ENCODE measurements around the gene ARHGEF12.

Gene ARHGEF12

DNA sequence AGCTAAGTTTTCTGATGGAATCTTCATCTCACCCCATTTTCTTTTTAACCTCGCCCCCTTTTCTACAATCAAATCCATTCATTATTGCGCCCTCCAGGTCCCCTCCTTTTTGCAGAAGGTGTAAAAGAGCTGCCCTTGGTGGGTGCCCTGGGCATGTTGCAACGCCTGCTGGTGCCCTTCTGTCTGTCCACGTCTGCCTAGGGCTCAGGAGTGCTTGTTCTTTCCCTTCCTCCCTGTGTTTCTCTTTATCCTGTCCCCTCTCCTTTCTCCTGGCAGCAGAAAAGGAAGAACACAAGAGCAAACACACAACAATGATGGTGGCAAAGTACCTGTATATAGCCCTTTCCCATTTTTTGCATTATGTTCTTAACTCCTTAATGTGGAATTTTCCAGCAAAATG, 17.3 kb upstream of the ARHGEF12 start:
- no peak for DNase-seq

- peak; percentile 95 for DNase-seq
Measured at GRCh38 chr11:120324932-120325810, 11.0 kb upstream of the ARHGEF12 start, which contains the start of gene TLCD5. Gene TLCD5, plus strand, starts transcription at chr11:120325299. Its CDS starts 2,143 bp downstream, at chr11:120327442.

DNA sequence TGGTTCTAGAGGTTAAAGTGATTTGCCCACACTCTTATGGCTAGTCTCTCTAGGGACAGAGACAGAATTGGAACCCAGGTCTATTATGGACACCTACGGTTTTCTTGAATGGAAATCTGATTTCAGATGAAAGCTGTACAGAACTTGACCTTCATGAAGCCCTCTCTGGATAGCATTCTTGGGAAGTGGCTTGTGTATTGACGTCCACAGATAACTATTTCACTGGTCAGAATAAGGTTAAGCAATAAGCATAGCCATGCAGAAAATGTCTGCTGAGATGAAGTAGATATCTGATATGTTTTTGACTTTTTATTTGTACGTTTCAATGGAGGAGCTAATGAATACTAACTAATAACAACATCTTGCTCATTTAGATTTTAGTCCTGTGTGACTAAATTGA, 10.0 kb upstream of the ARHGEF12 start:
- no peak for DNase-seq

- DNase-seq = no peak
Measured at GRCh38 chr11:120326845-120327281, 9.3 kb upstream of the ARHGEF12 start.

DNA sequence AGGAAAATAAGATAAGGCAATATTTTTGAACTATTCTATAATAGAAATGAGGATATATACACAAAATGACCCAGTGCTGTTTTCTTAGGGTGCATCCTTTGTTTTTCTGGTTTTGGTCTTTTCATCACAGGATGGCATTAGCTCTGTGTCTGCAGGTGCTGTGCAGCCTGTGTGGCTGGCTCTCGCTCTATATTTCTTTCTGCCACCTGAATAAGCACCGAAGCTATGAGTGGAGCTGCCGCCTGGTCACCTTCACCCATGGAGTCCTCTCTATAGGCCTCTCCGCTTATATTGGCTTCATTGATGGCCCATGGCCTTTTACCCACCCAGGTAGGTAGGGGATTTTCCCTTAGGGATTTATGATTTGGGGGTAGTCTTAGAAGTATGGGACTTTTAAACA, 8.9 kb upstream of the ARHGEF12 start:
- no peak for DNase-seq

DNA sequence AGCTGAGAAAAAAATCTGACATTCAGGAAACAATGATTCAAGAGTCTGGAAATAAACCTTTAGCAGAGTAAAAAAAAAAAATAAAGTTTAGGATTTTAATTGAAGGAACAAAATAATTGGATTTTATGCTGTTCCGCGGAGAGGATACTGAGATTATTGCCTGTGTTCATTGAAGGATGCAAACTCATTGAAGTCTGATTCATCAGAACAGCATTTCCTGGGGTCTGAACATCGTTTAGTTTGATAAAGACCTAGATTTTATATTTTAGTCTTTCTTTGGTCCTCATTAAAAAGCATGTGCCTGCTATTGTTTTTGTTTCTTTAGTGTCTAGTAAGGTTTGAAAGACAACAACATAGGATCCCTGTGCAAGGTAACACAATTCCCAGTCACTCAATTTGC, 6.7 kb upstream of the ARHGEF12 start:
- no peak for DNase-seq

DNA sequence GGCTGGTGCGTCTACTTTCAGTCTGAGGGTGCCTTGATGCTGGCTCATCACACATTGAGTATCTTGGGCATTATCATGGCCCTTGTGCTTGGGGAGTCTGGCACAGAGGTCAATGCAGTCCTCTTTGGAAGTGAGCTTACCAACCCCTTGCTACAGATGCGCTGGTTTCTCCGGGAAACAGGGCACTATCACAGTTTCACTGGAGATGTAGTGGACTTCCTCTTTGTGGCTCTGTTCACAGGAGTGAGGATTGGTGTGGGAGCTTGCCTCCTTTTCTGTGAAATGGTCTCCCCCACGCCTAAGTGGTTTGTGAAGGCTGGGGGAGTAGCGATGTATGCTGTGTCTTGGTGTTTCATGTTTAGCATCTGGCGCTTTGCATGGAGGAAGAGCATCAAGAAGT, 6.2 kb upstream of the ARHGEF12 start:
- no peak for DNase-seq

DNA sequence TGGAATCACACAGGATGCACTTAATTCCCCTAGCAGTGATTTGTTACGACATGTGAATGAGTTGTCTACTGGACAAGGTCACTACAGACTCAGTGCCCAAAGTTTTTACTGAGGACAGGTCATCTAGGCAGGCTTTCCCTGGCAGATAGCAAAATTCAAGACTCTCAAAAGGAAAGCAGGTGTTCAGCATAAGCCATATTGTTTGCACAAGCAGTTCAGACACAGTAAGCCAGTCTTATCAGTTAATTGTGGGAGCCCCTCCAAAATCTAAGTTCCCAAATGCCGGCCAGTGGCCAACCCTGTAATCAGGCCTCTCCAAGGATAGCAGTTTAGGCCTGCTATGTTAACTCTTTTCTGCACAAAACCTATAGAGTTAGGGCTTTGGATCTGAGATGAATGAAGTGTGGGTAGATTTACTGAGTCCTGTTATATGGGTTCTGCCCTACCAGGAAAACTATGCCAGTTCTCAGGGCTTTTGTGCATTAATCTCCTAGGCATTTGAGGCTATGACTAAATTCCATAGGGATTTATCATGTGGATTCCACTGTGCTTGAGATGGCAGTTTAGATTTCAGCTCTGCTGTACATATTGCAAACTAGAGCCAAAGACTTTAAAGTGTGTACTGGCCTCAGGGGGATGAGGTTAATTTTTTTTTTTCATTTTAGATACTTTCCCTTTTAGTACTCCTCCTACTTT, 4.8 kb upstream of the ARHGEF12 start:
- DNase-seq = peak; percentile 16

DNA sequence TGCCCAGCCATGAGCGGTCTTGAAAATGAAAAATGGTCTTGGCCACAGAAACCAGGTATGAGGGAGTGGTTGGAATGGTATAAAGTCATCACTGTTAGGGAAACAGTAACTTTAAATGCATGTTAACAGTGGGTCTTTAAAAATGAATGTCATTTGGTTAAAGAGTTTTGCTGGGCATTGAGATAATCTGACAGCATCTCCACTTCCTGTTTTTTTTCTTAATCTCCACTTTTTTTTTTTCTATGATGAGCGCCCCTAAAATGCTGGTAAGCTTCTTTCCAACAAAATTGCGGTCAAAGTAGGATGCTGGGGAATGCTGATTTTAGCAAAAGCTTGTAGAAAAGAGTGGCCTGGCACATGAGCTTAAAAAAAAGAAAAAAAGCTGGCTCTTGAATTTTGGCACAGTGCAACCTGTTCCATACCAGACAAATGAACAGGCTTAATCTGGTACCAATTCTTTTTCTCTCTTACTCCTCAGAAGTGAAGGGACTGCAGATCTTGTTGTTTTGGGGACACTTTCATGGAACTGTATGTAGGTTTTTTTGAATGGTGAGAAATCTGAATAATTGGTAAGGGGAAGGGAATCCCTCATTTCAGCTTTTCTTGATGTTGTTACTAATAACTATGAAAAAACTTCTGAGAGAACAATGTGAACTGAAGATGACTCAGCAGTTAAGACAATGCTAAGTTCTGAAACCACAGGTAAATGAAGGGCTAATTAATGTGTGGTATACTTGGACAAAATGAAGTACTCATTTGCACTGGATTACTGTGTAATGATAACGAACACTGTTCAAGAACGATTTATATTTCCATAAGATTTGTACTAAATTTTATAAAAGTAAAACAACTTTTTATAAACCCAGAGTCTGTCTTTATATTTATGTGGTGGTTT, 3.1 kb upstream of the ARHGEF12 start:
- DNase-seq = no peak

DNA sequence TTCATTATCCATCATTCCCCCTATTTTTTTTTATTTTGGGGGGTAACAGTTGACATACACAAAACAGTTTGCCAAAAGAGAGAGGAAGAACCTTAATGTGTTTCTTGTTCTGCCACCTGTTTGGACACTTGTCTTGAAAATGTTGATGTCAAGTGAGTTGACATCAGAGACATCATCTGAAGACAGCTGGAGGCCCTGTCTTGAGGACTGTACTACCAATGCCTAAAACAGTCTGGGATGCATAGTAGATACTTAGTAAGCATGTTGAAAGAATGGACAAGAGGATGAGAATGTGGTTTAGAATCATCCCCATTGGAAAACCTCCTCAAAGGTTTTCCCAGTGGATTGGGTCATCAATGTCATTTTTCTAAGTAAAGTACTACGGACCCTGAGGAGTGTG, 2.4 kb upstream of the ARHGEF12 start:
- no peak for DNase-seq

- DNase-seq = no peak
Measured at GRCh38 chr11:120334332-120334731, 1.9 kb upstream of the ARHGEF12 start.

GRCh38 chr11:120334894-120335462, 1.2 kb upstream of the ARHGEF12 start:
- DNase-seq = peak; percentile 81

GRCh38 chr11:120335556-120335907, 681 bp upstream of the ARHGEF12 start:
- peak; percentile 74 for DNase-seq

GRCh38 chr11:120336641-120337354, 585 bp downstream of the ARHGEF12 start:
- DNase-seq = peak; percentile 49

DNA sequence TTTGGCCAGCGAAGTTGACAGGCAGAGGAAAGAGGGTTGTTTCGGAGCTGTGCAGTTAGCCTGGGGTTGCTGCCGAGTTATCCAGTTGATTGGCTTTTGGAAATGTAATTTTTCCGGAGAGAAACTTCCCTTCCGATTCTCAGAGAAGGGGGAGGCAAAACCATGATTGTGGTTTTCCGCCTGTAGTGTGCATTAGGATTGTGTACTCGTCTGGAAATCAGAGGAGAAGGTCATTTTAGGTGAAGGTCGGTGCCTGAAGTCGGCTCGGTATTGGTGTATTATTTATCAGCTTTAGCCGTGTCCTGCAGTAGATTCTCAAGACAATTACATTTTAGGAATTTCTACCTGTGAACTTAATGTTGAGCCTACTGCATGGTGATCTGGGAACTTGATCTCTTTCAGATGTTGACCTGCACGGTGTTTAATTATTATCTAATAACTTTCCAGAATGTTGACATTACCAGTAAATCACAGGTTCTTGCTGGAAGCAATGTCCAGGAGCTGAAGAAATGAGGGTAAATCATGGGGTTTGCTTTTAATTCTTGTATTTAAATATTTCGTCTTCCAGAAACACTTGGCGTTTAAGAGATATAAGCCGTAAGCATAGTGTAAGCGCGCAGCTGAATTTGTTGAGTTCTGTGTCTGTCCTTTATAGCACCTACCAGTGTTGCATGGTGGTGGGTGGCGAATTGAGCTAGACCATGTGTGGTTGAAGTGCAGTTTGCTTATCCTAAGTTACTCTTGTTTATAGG, 1.3 kb downstream of the ARHGEF12 start:
- peak; percentile 13 for DNase-seq

DNA sequence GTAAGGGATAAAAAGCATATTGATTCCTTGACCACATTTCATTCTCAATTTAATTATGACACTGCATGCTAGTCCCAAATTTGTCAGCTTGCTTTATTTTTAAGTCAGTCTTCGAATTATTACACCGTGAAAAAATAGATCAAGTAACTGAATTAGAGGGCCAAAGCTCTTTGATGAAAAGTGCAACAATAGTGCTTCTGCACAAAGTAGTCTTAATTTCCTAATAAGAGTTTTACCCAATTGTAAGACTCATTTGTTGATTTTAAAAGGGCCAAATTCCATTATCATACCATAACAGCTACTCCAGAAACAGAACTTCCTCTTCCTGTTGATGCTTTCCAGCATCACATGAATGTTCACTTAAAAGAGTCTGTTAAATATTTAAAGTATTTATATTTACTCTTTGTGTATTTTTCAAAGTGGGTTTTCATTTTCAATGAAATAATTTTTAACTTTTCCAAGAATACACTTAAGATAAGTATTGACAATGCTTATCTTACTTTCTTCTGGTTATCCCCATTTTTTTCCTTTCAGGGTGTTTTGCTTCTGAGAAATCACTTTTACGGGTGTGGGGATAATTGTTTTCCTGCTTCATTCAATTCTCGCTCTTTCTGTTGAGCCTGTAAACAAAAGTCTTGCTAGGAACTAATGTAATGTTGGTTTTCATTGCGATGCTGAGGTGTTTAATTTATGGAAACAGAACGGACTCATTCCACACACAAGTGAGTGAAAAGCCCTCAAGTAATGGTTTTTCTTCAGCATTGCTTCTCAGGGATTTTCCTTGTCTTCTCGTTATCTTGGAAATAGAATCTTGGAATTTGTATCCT, 2.1 kb downstream of the ARHGEF12 start:
- DNase-seq = no peak

DNA sequence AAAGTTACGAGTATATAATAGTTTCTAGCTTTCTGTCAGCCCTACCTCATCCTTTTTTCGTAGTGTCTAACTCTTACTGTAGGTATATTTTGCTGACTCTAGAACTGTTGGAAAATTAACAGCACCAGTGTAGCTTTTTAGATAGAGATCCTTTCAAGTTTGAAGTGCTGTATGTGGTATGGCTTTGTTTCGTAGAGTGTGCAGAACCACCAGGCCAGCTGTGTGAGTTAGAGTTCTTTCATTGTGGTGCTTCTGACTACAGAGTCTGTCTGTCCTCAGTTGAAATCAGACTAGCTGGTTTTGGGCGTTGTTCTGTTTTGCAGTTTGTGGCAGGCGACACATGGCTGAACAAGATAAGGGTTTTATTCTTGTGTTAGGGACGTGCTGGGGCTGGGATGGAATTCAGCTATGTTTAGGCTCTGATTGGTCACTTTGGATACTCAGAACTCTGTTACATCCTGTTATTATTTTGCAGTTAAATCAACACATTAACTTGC, 3.2 kb downstream of the ARHGEF12 start:
- no peak for DNase-seq

DNA sequence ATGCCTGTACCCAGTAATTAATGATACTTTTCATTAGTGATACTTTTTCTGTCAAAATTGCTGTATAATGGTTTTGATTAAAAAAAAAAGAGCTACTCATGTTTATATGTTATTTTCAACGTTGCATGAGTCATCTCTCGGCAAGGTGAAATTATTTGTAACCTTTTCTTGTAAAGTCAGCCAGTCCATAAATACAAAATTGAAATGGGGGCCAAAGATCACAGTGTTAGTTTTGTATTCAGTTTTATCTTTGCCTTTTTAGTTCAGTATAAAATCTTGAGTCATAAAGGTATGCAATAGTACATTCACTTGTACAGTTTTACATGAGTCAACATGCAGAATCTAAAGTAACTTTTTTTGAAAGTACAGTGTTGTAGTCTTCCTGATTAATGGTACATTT, 4.3 kb downstream of the ARHGEF12 start:
- DNase-seq = no peak

DNA sequence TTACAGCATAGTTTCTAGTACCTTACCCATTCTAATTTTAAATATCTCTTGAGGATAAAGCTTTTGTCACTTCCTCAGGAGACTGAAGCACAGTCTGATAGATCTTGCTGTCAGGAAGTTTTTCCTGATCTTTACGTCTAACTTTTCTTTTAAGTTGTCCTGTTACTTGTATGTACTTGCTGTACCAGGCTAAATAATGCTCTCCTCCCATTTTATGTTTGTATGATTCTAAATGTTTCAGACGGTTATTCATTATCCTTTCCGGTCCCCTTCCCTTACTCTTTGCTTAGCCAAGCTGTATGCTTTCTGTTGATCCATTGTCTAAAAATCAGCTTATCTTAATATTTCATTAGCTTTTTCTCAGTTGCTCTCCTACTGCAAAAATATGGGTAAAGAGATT, 6.0 kb downstream of the ARHGEF12 start:
- DNase-seq = no peak

DNA sequence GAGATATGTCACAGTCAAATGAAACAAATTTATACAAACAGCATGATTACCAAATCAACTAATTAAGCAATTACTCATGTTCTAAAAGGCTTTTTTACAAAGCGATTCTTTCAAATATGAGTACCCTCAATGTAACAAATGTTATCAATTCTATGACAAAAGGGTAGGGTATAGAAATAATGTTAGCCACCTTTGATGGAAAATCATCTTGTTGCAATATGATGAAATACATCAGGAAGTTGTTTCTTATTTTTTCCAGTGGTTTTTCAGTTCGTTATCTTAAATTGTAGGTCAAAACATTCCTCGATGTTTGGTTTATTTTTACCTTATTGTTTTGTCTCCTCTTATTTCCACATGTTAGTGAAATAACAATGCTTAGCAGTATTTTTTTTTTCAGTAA, 6.5 kb downstream of the ARHGEF12 start:
- no peak for DNase-seq

All from NCI-H1105 (cell line).